Measurements from ENCODE around the gene PCDHGC3.

Gene PCDHGC3

DNA sequence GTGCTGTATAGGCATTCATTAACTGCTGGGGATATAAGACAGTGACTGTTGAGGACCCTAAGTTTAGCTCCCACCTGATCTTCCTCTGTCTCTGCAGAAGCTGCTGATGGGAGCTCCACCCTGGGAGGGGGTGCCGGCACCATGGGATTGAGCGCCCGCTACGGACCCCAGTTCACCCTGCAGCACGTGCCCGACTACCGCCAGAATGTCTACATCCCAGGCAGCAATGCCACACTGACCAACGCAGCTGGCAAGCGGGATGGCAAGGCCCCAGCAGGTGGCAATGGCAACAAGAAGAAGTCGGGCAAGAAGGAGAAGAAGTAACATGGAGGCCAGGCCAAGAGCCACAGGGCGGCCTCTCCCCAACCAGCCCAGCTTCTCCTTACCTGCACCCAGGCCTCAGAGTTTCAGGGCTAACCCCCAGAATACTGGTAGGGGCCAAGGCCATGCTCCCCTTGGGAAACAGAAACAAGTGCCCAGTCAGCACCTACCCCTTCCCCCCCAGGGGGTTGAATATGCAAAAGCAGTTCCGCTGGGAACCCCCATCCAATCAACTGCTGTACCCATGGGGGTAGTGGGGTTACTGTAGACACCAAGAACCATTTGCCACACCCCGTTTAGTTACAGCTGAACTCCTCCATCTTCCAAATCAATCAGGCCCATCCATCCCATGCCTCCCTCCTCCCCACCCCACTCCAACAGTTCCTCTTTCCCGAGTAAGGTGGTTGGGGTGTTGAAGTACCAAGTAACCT lies 35.3 kb downstream of the PCDHGC3 start:
- peaks cover 2% of the 10 kb centered on the region; the same call in 1 of the 2 replicates for H3K36me3 ChIP-seq (ENCODE audit: control insufficient read depth, insufficient read depth, low read length)
- peak overlapping the region; percentile 67 for H3K4me3 ChIP-seq (replicated peaks; ENCODE audit: low read depth, low read length)
- TF ChIP-seq, protein P1, sequence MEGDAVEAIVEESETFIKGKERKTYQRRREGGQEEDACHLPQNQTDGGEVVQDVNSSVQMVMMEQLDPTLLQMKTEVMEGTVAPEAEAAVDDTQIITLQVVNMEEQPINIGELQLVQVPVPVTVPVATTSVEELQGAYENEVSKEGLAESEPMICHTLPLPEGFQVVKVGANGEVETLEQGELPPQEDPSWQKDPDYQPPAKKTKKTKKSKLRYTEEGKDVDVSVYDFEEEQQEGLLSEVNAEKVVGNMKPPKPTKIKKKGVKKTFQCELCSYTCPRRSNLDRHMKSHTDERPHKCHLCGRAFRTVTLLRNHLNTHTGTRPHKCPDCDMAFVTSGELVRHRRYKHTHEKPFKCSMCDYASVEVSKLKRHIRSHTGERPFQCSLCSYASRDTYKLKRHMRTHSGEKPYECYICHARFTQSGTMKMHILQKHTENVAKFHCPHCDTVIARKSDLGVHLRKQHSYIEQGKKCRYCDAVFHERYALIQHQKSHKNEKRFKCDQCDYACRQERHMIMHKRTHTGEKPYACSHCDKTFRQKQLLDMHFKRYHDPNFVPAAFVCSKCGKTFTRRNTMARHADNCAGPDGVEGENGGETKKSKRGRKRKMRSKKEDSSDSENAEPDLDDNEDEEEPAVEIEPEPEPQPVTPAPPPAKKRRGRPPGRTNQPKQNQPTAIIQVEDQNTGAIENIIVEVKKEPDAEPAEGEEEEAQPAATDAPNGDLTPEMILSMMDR (IDR thresholded peaks at IDR 0.05; ENCODE audit: insufficient read depth, low read length, poor library complexity, severe bottlenecking) = no peak
- DNase-seq (ENCODE audit: extremely low read depth, insufficient read length) = peak; percentile 78
- H3K27me3 ChIP-seq (replicated peaks; ENCODE audit: control insufficient read depth, insufficient read depth, low read length) = no peaks in the 10 kb centered on the region

DNA sequence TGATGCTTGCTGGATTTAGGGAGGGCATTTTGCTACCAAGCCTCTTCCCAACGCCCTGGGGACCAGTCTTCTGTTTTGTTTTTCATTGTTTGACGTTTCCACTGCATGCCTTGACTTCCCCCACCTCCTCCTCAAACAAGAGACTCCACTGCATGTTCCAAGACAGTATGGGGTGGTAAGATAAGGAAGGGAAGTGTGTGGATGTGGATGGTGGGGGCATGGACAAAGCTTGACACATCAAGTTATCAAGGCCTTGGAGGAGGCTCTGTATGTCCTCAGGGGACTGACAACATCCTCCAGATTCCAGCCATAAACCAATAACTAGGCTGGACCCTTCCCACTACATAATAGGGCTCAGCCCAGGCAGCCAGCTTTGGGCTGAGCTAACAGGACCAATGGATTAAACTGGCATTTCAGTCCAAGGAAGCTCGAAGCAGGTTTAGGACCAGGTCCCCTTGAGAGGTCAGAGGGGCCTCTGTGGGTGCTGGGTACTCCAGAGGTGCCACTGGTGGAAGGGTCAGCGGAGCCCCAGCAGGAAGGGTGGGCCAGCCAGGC lies 36.1 kb downstream of the PCDHGC3 start:
- no peak for DNase-seq (ENCODE audit: extremely low read depth, insufficient read length)
- Histone ChIP-seq H3K4me3 (replicated peaks; ENCODE audit: low read depth, low read length) (no peak overlapping the region), H3K27me3 (replicated peaks; ENCODE audit: control insufficient read depth, insufficient read depth, low read length) (no peaks in the 10 kb centered on the region), H3K36me3 (ENCODE audit: control insufficient read depth, insufficient read depth, low read length) (peaks cover 7% of the 10 kb centered on the region)
- TF ChIP-seq, protein P1 (IDR thresholded peaks at IDR 0.05; ENCODE audit: insufficient read depth, low read length, poor library complexity, severe bottlenecking) = no peak

DNA sequence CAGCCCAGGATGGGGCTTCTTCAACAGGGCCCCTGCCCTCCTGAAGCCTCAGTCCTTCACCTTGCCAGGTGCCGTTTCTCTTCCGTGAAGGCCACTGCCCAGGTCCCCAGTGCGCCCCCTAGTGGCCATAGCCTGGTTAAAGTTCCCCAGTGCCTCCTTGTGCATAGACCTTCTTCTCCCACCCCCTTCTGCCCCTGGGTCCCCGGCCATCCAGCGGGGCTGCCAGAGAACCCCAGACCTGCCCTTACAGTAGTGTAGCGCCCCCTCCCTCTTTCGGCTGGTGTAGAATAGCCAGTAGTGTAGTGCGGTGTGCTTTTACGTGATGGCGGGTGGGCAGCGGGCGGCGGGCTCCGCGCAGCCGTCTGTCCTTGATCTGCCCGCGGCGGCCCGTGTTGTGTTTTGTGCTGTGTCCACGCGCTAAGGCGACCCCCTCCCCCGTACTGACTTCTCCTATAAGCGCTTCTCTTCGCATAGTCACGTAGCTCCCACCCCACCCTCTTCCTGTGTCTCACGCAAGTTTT lies 36.7 kb downstream of the PCDHGC3 start:
- peaks cover 8% of the 10 kb centered on the region for H3K36me3 ChIP-seq (ENCODE audit: control insufficient read depth, insufficient read depth, low read length)
- TF ChIP-seq, protein P1 (IDR thresholded peaks at IDR 0.05; ENCODE audit: insufficient read depth, low read length, poor library complexity, severe bottlenecking) = peak; percentile 91
- no peaks in the 10 kb centered on the region for H3K27me3 ChIP-seq (replicated peaks; ENCODE audit: control insufficient read depth, insufficient read depth, low read length)
- DNase-seq (ENCODE audit: extremely low read depth, insufficient read length) = peak; percentile 69
- peak overlapping the region; percentile 42 for H3K4me3 ChIP-seq (replicated peaks; ENCODE audit: low read depth, low read length)

DNA sequence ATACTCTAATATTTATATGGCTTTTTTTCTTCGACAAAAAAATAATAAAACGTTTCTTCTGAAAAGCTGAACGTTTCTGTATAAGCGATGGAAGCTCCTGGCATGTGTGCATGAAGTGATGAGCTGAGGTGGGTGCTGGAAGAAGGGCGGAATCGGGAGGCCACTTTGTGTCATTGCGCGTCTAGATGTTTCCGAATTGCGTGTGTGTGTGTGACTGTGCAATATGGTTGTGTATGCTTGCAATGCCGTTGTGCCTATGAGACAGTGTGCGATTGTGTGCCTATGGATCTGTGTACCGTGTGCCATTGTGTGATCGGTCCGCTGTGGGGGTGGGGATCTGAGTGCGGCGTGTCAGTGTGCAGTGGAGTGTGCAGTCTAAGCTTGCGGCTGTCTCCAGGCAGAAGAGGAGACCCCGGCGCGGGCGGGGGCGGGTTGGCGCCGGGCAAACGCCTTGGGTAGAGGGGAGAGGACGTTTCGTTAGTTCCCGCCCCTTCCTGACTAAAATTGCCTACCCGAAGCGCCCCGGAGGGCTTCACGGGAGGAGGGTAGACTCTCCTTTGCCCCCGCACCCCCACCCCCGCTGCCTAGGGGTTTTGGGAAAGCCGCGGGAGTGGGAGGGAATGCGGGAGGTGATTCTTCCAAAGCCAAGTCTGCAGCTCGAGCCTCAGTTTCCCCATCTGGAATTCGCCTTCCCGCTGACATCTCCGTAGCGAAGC lies 37.3 kb downstream of the PCDHGC3 start:
- Histone ChIP-seq H3K4me3 (replicated peaks; ENCODE audit: low read depth, low read length) (peak overlapping the region; percentile 42), H3K36me3 (ENCODE audit: control insufficient read depth, insufficient read depth, low read length) (peaks cover 8% of the 10 kb centered on the region), H3K27me3 (replicated peaks; ENCODE audit: control insufficient read depth, insufficient read depth, low read length) (no peaks in the 10 kb centered on the region)
- TF ChIP-seq, protein P1 (IDR thresholded peaks at IDR 0.05; ENCODE audit: insufficient read depth, low read length, poor library complexity, severe bottlenecking) = no peak
- peak; percentile 69 for DNase-seq (ENCODE audit: extremely low read depth, insufficient read length)

DNA sequence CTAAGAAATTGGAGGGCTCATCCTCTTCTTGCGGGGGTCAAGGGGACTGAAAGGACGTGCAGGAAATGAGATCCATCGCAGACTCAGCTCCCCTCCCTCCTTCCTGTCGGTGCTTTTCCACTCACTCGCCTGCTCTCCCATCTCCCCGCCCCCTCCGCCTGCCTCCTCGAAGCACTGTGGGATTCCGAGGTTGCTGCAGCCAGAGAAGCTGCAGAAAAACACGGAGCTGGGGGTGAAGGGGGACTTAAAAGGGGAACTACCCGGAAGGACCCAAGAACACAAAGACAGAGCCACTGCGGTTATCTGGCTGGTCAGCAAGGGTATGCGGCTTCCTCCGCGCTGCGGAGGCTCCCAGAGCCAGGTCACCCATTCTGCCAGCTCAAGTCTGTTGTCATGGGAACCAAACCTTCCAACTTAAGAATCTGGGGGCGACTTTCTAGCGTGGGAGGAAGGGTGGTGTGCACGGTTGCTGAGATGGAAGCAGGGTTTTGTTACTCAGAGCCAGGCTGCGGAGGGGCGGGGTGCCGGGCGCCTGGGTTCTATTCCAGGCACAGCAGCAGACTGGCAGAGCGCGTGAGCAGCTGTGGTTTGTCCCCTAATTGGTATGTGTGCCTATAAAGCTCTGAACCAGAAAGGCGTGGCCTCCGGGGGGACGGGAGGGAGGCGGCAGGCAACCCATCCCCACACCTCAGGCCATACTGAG lies 38.0 kb downstream of the PCDHGC3 start:
- Histone ChIP-seq H3K4me3 (replicated peaks; ENCODE audit: low read depth, low read length) (peak overlapping the region; percentile 33), H3K36me3 (ENCODE audit: control insufficient read depth, insufficient read depth, low read length) (peaks cover 8% of the 10 kb centered on the region), H3K27me3 (replicated peaks; ENCODE audit: control insufficient read depth, insufficient read depth, low read length) (no peaks in the 10 kb centered on the region)
- peak; percentile 85 for DNase-seq (ENCODE audit: extremely low read depth, insufficient read length)
- TF ChIP-seq, protein P1 (IDR thresholded peaks at IDR 0.05; ENCODE audit: insufficient read depth, low read length, poor library complexity, severe bottlenecking) = no peak
